Smooth muscle cell (in vitro differentiated cells): ENCODE measurements around the gene ZNF260. TPM values are rescaled to one million over a fixed set of nuclear protein-coding genes. Genes with fewer than 3 reads are reported as not detected.

Source experiments
- DNase-seq: peaks from one replicate; lab custom pipeline; 2025; ENCODE audit not compliant: unreplicated experiment; lab: John Stamatoyannopoulos, UW
- H2AFZ ChIP-seq: fragments of 200-600 bp; sonication (generic); 2 replicates; pipeline ENCODE4 v1.6.0; 2016; ENCODE audit warnings: antibody characterized with exemption, low read depth, mild to moderate bottlenecking
- H3F3A ChIP-seq: fragments of 200-600 bp; sonication (generic); 2 replicates; pipeline ENCODE4 v1.6.0; 2017; ENCODE audit warnings: antibody characterized with exemption, low read depth
- H3K27ac ChIP-seq: fragments of 200-600 bp; sonication (generic); 2 replicates; pipeline ENCODE4 v1.5.1; 2016; ENCODE audit warnings: low read depth, mild to moderate bottlenecking
- H3K27me3 ChIP-seq: fragments of 200-600 bp; sonication (generic); 2 replicates; pipeline ENCODE4 v1.6.1; 2016; ENCODE audit warnings: low read depth, mild to moderate bottlenecking
- H3K36me3 ChIP-seq: fragments of 200-600 bp; sonication (generic); 2 replicates; pipeline ENCODE4 v1.5.1; 2016; ENCODE audit warnings: low read depth
- H3K4me1 ChIP-seq: fragments of 200-600 bp; sonication (generic); 2 replicates; pipeline ENCODE4 v1.5.1; 2016; ENCODE audit warnings: low read depth
- H3K4me2 ChIP-seq: fragments of 200-600 bp; sonication (generic); 2 replicates; pipeline ENCODE4 v1.6.0; 2016; ENCODE audit warnings: mild to moderate bottlenecking
- H3K4me3 ChIP-seq: fragments of 200-600 bp; sonication (generic); 2 replicates; pipeline ENCODE4 v1.5.1; 2016; ENCODE audit warnings: mild to moderate bottlenecking
- H3K79me2 ChIP-seq: fragments of 200-600 bp; sonication (generic); 2 replicates; pipeline ENCODE4 v1.6.0; 2016; ENCODE audit warnings: low read depth, mild to moderate bottlenecking
- H3K9ac ChIP-seq: fragments of 200-600 bp; sonication (generic); 2 replicates; pipeline ENCODE4 v1.6.0; 2016; ENCODE audit warnings: low read depth
- H3K9me3 ChIP-seq: fragments of 200-600 bp; sonication (generic); replicated peaks from 2 replicates; pipeline ENCODE4 v1.5.1; 2016; ENCODE audit warnings: low read depth
- H4K20me1 ChIP-seq: fragments of 200-600 bp; sonication (generic); 2 replicates; pipeline ENCODE4 v1.6.0; 2016; ENCODE audit warnings: low read depth
- WGBS: methylation state at CpG from one replicate; pipeline ENCODE4 v1.1.7; 2016; ENCODE audit warnings: low lambda C conversion rate; 5-methylcytosine and 5-hydroxymethylcytosine counted together
- polyA plus RNA-seq: library from polyadenylated mRNA; unstranded; fragments of >200 nt; fragmentation: Nextera tagmentation; extraction: Ambion mirVana; gene quantifications from 2 replicates; pipeline ENCODE4 v1.2.1, GENCODE V29; 2016
- total RNA-seq: library from RNA; depleted of rRNA; stranded (reverse); fragments of >200 nt; gene quantifications from 2 replicates; pipeline ENCODE4 v1.2.3, GENCODE V29; 2014
- TF ChIP-seq, protein P1 (sequence below): fragments of 200-600 bp; sonication (generic); IDR thresholded peaks from 2 replicates; pipeline ENCODE4 v1.5.1; 2017; ENCODE audit warnings: borderline replicate concordance, mild to moderate bottlenecking, antibody characterized with exemption; ENCODE audit not compliant: insufficient read depth, poor library complexity, severe bottlenecking

Gene ZNF260
- 25.3 and 40.3 TPM in 2 replicates for total RNA-seq
- 7.6 and 8.0 TPM in 2 replicates for polyA plus RNA-seq

DNA sequence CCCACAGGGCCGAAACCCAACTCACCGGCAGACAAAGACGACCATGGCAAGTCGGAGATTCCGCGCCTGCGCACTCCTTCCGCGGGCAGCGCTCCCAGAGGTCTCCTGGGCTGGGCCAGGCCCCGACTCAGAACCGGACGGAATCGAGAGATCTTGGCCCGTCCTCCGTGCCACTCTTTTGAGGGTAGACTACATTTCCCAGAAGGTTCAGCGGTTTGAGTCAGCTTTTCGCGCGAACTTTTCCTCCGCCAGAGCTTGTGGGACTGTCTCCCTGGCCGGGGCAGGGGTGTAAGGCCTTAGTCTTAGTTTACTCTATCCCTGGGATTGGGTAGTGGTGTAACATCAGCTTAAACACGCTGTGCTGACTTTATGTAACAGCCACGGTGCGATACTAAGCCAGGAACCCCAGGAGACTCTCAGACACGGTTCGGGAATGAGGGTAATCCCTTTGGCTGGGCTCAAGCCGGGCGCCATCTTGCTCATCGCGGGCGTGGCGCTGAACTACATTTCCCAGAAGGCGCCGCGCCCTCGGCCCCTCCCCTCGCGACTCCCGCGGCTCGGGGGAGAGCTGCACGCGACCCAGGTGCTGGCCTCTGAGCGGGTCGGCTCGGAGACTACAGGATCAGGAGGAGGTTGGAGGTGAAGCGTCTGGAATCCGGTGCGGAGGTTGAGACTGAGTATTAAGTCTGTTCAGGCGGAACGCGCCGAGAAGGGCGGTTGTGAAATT lies at the start of gene ZNF260:
TSS of gene ZNF260 (minus strand) at position 78 of the 727 bp plus-strand sequence. CDS start 13,033 bp downstream, outside the sequence.
- H3K79me2 ChIP-seq, result peaks cover 47% of the 10 kb centered on the region
- under 1% methylated on average over 55 of the region's 55 CpGs for WGBS

DNA sequence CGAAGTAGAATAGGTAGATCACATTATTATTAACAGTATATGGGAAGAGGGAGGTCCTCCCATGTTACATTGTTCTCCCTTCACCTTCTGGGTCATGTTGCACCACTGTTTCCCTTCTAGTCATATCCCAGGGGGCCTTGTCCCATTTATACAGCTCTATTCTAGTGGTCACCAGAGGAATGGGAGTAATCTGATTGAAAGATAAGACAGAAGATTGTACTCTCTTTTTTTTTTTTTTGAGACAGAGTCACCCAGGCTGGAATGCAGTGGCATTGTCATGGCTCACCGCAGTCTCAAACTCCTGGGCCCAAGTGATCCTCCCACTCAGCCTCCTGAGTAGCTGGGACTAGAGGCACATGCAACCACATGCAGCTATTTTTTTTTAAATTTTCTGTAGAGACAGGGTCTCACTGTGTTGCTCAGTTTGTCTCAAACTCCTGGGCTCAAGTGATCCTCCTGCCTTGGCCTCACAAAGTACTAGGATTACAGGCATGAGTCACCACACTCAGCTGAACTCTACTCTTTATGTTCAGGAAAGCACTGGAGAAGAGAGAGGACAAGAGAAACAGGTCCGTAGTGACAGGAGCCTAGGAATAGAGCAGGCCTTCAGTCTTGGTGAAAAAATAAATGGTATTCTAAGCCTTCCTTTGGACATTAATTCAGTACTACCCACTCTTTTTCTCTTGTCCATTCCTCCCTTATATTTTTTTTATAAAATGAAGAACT lies 49.4 kb upstream of the ZNF260 start:
- H3K4me2 ChIP-seq, result no peak overlapping the region
- no peaks in the 10 kb centered on the region for H3K9me3 ChIP-seq
- H3K27ac ChIP-seq, result peak overlapping the region; percentile 26
- no peak overlapping the region for H2AFZ ChIP-seq
- H3K36me3 ChIP-seq, result peaks cover 12% of the 10 kb centered on the region
- H3K4me3 ChIP-seq, result no peak overlapping the region
- no peak overlapping the region for H3K9ac ChIP-seq
- no peaks in the 10 kb centered on the region for H4K20me1 ChIP-seq
- H3K27me3 ChIP-seq, result no peaks in the 10 kb centered on the region
- H3F3A ChIP-seq, result no peaks in the 10 kb centered on the region
- TF ChIP-seq, protein P1, sequence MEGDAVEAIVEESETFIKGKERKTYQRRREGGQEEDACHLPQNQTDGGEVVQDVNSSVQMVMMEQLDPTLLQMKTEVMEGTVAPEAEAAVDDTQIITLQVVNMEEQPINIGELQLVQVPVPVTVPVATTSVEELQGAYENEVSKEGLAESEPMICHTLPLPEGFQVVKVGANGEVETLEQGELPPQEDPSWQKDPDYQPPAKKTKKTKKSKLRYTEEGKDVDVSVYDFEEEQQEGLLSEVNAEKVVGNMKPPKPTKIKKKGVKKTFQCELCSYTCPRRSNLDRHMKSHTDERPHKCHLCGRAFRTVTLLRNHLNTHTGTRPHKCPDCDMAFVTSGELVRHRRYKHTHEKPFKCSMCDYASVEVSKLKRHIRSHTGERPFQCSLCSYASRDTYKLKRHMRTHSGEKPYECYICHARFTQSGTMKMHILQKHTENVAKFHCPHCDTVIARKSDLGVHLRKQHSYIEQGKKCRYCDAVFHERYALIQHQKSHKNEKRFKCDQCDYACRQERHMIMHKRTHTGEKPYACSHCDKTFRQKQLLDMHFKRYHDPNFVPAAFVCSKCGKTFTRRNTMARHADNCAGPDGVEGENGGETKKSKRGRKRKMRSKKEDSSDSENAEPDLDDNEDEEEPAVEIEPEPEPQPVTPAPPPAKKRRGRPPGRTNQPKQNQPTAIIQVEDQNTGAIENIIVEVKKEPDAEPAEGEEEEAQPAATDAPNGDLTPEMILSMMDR, result no peak
- DNase-seq, result no peak
- H3K4me1 ChIP-seq, result peaks cover 7% of the 10 kb centered on the region
- WGBS, result 89% methylated on average over 3 of the region's 3 CpGs
- H3K79me2 ChIP-seq, result peaks cover 62% of the 10 kb centered on the region

More for the DNA sequence above, at the start of gene ZNF260:
- TF ChIP-seq, protein P1, result no peak
- Histone ChIP-seq H3K9me3 (peaks cover 23% of the 10 kb centered on the region), H2AFZ (peak within 1 kb of the TSS; percentile 95), H3K36me3 (peaks cover 17% of the 10 kb centered on the region), H3K27ac (peak within 1 kb of the TSS; percentile 77), H3K4me2 (peak within 1 kb of the TSS; percentile 96), H4K20me1 (no peaks in the 10 kb centered on the region), H3K4me3 (peak within 1 kb of the TSS; percentile 76), H3K9ac (peak within 1 kb of the TSS; percentile 90), H3K27me3 (no peaks in the 10 kb centered on the region), H3F3A (no peaks in the 10 kb centered on the region), H3K4me1 (peaks cover 9% of the 10 kb centered on the region)
- DNase-seq, result peak; percentile 88

DNA sequence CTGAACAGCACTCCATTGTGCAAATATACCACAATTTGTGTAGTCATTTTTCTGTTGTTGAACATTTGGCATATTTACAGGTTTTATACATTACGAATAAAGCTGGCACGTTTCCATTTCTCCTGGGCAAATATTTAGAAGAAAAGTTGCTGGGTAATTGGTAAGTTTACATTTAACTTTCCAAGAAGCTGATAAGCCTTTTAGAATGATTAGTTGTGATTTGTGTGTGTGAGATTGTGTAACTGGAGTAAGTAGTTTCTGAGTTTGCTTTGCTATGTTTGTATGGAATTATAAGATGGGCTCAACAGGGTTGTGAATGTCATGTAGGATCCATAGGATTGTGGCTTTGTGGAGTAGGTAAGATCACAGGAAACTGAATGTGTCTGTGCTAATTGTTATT lies 46.7 kb upstream of the ZNF260 start:
- Histone ChIP-seq H3K27ac (no peak overlapping the region), H3F3A (no peaks in the 10 kb centered on the region), H3K27me3 (no peaks in the 10 kb centered on the region), H2AFZ (no peak overlapping the region), H3K79me2 (peaks cover 75% of the 10 kb centered on the region), H3K4me3 (peak overlapping the region; percentile 98), H3K9me3 (no peaks in the 10 kb centered on the region), H3K4me2 (peak overlapping the region; percentile 99), H3K4me1 (peaks cover 13% of the 10 kb centered on the region), H4K20me1 (no peaks in the 10 kb centered on the region), H3K9ac (no peak overlapping the region), H3K36me3 (peaks cover 8% of the 10 kb centered on the region)
- TF ChIP-seq, protein P1, result no peak
- no peak for DNase-seq
- 87% methylated on average over 2 of the region's 2 CpGs for WGBS
